Activated CD8-positive, alpha-beta memory T cell treated with anti-CD3 and anti-CD28 coated beads for 1 hour (primary cell): Measurements from ENCODE around the gene RELL2.

Experiments
- DNase-seq, 2 donors: peaks; one replicate each; pipeline ENCODE4 v3.0.0-alpha.2; 2020; ENCODE audit warnings: low read depth in 1 of 2; ENCODE audit errors: extremely low read depth in 1 of 2

Gene RELL2

GRCh38 chr5:141672841-141673813 is 36.3 kb downstream of the RELL2 start:
- DNase-seq, result no peak

- no peak for DNase-seq
Observed at GRCh38 chr5:141674747-141675146, 38.0 kb downstream of the RELL2 start.

GRCh38 chr5:141675672-141676071 is 38.9 kb downstream of the RELL2 start:
- no peak for DNase-seq

- DNase-seq, result no peak
Observed at GRCh38 chr5:141677415-141677814, 40.6 kb downstream of the RELL2 start.

- DNase-seq, result no peak
Observed at GRCh38 chr5:141680178-141680577, 43.4 kb downstream of the RELL2 start.

- no peak for DNase-seq
Observed at GRCh38 chr5:141680751-141681201, 44.0 kb downstream of the RELL2 start.

GRCh38 chr5:141681295-141681694 is 44.5 kb downstream of the RELL2 start:
- DNase-seq, result no peak

GRCh38 chr5:141681695-141682641 is 45.2 kb downstream of the RELL2 start, which contains the start of gene ARAP3:
TSS of gene ARAP3 (minus strand) at chr5:141682230. CDS start at chr5:141680486, 1,744 bp downstream.
- DNase-seq, result peak in 1 of 2 donors; percentile 33

- no peak for DNase-seq
Observed at GRCh38 chr5:141683596-141684141, 46.9 kb downstream of the RELL2 start.

- no peak for DNase-seq
Observed at GRCh38 chr5:141685591-141685990, 48.8 kb downstream of the RELL2 start.

- no peak for DNase-seq
Observed at GRCh38 chr5:141686648-141687416, 50.0 kb downstream of the RELL2 start.
